Activated CD4-positive, alpha-beta T cell treated with anti-CD3 and anti-CD28 coated beads for 48 hours (primary cell): Measurements from ENCODE around the gene BPIFB3.
"Not testable (repeated sequence)": the region's sequence is repeated elsewhere in the genome, so short reads cannot be mapped to it uniquely, and the experiment has no call there.

Experiments
- DNase-seq: peaks from one replicate; pipeline ENCODE4 v3.0.0-alpha.2; 2020

Gene BPIFB3

GRCh38 chr20:33030569-33030968 lies 23.1 kb upstream of the BPIFB3 start:
- no peak for DNase-seq

GRCh38 chr20:33031531-33031930 lies 22.2 kb upstream of the BPIFB3 start, which contains the start of gene BPIFB6:
Gene BPIFB6, plus strand, starts transcription at chr20:33031648. Its CDS starts 0 bp downstream, at chr20:33031648.
- no peak for DNase-seq

DNA sequence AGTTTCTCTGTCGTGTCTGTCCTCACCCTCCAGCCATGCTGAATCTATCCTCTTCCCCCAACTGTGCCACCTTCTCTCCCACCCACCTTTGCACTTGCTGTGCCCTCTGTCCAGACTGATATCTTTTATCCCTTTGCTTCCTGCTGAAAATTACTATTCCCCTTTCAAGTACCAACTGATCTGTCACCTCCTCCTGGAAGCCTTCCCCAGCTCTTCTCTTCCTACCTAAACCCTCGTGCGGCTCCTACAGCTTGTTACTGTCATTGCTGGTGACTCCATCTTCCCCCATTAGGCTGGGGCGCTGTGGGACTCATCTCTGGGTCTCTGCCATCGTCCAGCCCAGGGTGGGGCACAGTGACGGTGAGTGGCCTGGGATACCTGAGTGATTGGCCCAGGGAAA lies 21.1 kb upstream of the BPIFB3 start:
- no peak for DNase-seq

DNA sequence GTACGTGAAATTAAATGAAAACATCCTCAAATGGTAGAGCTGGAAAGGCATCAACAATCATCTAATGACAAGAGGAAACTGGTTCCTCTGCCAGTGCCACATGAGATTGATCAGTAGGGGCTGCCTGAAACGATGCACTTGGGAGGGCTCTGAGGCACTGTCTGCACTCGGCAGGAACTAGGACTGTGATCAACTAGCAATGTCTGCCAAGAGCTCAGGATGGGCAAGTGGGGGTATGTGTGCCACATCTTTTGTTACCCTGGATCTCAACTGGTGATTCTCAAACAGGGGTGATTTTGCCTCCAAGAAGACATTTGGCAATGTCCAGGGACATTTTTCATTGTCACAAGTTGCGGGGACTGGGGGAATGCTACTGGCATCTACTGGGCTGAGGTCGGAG lies 20.3 kb upstream of the BPIFB3 start:
- no peak for DNase-seq

- no peak for DNase-seq
Measured at GRCh38 chr20:33034115-33034514, 19.6 kb upstream of the BPIFB3 start.

DNA sequence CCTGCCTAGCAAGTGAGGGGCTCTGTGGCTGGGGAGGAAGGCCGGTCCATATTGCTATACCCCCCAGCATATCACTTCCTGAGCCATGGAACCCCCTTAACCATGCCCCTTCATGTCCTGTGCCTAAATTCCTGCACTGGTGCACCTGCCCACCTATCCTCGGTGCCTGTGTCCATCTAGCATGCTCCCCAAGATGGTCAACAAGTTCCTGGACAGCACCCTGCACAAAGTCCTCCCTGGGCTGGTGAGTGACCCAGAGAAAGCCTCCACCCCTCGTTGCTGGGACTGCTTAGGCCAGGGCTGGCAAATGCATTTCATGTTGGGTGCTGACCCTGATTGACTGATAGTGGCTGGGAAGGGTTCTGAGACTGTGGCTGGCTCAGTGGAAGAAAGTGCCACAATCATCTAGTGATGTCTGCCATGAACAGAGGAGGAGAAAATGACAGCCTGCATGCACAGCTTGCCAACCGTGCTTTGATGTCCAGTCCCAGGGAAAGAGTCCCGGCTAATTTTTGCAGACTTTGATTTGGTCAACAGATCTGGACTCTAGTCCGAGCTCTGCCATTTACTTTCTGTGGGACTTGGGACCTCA lies 18.7 kb upstream of the BPIFB3 start:
- no peak for DNase-seq

DNA sequence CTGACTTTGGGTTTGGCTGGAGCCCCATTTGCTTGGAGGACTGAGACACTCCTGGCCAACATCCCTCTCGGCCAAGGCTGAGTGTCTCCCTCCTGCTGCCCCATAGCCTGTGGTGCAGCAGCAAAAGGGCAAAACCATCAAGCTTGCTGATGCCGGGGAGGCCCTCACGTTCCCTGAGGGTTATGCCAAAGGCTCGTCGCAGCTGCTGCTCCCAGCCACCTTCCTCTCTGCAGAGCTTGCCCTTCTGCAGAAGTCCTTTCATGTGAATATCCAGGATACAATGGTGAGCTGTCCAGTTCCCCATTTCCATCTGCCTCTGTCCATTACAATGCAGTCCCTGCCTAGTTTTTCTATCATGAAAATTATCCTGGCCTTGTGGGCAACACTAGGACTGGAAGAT lies 16.2 kb upstream of the BPIFB3 start:
- DNase-seq, result no peak

DNA sequence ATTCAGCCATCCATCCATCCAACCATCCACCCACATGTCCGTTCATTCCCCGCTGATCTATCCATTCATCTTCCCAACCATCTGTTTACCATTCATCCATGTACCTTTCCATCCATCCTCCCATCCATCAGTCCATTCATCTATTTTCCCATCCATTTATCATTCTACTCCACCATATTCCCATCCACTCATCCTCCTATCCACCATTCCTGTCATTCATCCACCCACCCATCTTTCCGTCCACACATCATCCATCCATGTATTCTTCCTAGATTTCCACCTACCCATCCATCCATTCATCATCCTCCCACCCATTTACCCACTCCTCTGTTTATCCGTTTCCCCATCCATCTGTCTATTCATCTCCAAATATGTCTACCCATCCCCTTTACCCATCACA lies 15.5 kb upstream of the BPIFB3 start:
- no peak for DNase-seq

DNA sequence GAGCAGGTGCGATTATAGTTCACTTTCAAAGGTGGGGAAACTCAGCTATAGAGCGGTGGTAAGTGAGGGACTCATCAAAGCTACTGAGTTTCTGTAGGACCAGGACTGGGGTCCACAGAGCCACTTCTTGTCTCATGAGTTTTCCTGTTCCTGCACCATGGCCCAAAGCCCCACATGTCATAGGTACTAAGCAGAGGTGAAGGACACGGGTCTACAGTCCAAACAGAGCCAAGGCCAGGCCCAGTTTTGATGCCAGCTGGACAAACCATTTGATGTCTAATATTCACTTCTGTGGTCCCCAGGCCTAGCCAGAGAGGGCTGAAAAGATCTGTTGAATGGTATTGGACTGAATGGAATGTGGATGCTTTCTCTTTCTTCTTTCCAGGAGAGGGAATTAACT lies 11.3 kb upstream of the BPIFB3 start:
- DNase-seq, result no peak

DNA sequence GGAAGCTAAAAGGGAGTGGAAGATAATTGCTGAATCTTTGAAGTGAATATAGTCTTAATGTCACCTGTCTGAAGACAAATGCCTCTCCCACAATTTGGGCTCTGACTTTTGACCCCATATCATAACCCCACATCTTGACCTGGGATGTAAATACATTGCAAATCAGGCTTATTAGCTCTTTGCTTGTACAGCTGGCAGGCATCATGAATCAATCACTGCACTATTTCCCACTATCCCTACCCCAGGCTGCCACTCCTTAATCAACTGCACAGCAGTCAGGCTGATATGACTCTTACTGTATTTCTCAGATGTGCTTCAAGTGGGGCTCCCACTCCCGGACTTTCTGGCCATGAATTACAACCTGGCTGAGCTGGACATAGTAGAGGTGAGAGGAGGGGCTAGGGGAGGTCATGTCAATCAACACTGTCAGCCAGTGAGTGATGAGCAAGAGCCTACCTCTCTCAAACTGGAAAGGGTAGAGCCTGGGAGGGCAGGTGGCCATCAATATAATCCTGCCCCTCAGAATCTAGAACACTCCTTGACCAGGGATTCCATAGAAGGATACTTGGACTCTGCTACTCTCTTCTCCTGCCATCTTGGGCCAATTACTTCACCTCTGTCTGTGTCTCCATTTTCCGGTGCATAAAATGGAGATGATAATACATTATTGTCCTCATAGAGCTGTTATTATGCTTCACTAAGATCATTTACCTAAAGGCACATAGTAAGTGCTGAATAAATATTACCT lies 10.5 kb upstream of the BPIFB3 start:
- DNase-seq, result no peak

GRCh38 chr20:33043731-33044181 lies 9.9 kb upstream of the BPIFB3 start:
- DNase-seq, result no peak

GRCh38 chr20:33045129-33045721 lies 8.5 kb upstream of the BPIFB3 start:
- DNase-seq, result not testable (repeated sequence)

GRCh38 chr20:33046412-33046811 lies 7.3 kb upstream of the BPIFB3 start:
- no peak for DNase-seq

DNA sequence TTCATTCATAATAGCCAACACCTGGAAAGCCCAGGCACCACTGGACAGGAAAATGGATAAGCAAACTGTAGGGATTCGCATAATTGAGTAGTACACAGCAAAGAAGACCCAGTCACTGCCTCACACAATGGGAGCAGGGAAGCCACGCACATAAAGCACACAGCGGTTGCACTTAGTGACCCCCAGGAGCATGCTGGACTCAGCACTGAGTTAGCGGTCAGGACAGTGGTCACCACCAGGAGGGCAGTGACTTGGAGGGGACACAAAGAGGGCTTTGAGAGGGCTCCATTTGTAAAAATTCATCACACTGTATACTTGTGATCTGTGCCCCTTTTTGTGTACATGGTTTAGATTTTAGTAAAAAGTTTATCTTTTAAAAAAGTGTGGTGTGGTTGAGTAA lies 2.4 kb upstream of the BPIFB3 start:
- no peak for DNase-seq

- DNase-seq, result no peak
Measured at GRCh38 chr20:33054381-33054780, 678 bp downstream of the BPIFB3 start.

GRCh38 chr20:33054791-33055190 lies 1.1 kb downstream of the BPIFB3 start:
- no peak for DNase-seq

- no peak for DNase-seq
Measured at GRCh38 chr20:33059136-33059535, 5.4 kb downstream of the BPIFB3 start.

DNA sequence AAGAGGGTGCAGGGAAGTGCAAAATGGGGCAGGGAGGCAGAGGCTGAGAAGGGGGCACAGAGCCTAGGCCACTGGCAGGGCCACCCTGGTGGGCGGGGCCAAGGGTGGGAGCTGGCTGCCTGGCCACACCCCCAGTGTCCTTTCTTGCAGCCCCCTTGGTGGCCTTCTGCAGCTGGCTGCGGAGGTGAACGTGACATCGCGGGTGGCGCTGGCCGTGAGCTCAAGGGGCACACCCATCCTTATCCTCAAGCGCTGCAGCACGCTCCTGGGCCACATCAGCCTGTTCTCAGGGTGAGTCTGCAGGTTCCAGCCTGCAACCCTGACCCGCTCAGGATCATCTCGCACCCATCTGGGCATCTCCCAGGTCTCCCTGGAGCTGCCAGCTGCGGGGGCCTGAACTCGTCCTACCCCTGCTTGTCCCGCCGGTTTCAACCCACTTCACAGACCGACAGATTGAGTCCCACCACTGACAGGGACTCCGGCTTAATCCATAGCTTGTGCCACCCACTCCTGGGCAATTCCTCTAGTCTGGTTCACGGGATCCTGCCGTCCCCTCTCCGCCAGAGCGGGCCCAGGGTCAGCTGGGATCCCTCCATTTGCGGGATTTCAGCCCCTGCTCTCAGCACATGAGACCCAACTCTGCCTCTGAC lies 6.2 kb downstream of the BPIFB3 start:
- DNase-seq, result no peak

DNA sequence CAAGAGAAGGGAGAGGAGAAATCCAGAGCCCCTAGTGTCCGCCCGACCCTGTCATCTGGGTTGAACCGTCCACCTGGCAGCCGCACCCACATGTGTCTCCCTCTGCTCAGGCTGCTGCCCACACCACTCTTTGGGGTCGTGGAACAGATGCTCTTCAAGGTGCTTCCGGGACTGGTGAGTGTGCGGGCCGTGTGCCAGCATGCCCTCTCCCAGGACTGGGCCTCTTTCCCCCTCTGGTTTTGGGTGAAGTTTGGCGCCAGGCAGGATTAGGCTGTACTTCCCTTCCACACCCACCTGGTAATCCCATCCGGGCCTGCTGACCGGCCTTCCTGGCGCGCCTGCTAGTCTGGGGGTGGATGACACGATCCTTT lies 7.9 kb downstream of the BPIFB3 start:
- no peak for DNase-seq

DNA sequence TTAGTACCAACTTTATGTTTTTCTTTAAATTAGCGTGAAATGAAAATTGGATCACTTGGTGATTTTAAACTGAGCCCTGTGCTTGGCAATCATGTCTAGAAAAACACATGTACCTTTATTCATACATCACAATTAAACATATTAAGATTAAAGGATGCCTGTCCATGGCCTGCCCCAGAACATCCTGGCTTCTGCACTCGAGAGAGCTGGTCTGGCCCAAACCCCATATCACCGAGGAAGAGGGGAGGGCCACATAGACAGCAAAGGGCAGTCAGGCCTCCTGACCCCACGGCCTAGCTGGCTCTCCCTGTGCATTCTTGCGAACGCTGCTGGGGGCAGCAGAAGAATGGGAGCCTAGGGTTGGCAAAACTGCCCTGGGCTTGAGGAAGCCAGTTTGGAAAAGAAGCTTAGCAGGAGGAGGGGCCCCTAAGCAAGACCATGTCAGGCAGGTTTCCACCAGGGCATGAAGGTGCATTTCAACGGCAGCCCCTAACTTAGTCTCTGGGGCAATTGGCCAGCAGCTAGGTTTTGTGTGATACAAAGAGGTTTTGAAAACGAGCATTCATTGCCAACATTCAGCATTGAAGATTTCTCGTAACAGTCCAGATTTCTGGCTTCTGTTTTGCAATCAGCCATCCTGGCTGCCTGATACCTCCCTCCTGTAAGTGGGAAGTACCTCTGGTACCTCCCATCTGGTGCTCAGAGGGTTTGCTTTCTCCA lies 8.6 kb downstream of the BPIFB3 start:
- DNase-seq, result no peak

DNA sequence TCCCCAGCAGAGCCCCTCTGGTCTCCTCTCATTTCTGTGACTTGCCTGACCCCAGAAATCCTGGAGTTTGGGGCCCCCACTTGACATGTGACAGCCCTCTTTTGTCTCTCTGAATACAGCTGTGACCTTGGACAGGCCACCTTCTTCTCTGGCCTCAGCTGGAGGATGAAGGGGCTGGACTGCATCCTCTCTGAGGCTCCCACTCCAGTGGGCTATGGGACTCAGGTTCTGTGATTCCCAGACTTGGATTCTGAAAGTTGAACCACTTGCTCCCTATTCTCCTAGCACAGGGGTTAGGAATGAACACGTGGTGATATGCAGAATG lies 9.1 kb downstream of the BPIFB3 start:
- DNase-seq, result no peak

- DNase-seq, result no peak
Measured at GRCh38 chr20:33063271-33063670, 9.6 kb downstream of the BPIFB3 start.

DNA sequence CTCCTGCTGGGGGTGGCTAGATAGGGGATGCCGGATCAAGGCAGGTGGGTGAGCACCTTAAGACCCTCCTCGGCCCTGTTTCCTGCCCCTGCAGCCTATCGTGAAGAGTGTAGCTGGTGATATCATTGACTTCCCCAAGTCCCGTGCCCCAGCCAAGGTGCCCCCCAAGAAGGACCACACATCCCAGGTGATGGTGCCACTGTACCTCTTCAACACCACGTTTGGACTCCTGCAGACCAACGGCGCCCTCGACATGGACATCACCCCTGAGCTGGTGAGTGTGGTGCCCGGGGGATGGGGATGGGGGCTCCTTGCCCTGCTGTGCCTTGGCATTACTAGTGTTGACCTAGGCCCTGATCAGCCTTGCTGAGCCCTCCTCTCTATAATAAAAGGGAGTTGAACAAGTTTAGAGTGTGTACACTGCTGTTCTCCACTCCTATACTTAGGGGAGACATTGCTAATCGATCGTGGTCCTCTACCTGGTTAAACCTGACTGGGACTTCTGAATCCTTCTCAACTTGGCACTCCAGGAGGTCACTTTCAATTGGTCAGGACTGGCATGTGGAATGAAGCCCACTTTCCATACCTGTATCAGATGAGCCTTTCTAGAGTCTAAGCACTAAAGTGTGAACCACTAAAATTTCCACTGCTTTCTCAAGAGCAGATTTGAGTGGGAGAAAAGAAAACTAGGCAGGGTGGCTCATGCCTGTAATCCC lies 11.0 kb downstream of the BPIFB3 start:
- no peak for DNase-seq
